ENCODE data around the gene PTPRM.

- TF ChIP-seq CTCF (IDR thresholded peaks at IDR 0.05) (no peak), POLR2AphosphoS5 (IDR thresholded peaks at IDR 0.05) (no peak)
Observed at GRCh38 chr18:8011906-8012305, 444.8 kb downstream of the PTPRM start.
